Measurements from ENCODE around the gene MEGF10.

Gene MEGF10

GRCh38 chr5:127440831-127441230 lies 150.2 kb downstream of the MEGF10 start:
- H3K4me3 ChIP-seq (ENCODE audit: low read depth, low read length), result no peak overlapping the region
- no peak for TF ChIP-seq CTCF (IDR thresholded peaks at IDR 0.05; ENCODE audit: low read depth, low read length, missing control alignments)
- DNase-seq (ENCODE audit: low read depth), result no peak

GRCh38 chr5:127441799-127442484 lies 151.3 kb downstream of the MEGF10 start:
- DNase-seq (ENCODE audit: low read depth), result no peak
- TF ChIP-seq CTCF (IDR thresholded peaks at IDR 0.05; ENCODE audit: low read depth, low read length, missing control alignments), result no peak
- no peak overlapping the region for H3K4me3 ChIP-seq (ENCODE audit: low read depth, low read length)

GRCh38 chr5:127444171-127444570 lies 153.6 kb downstream of the MEGF10 start:
- no peak for TF ChIP-seq CTCF (IDR thresholded peaks at IDR 0.05; ENCODE audit: low read depth, low read length, missing control alignments)
- DNase-seq (ENCODE audit: low read depth), result no peak
- H3K4me3 ChIP-seq (ENCODE audit: low read depth, low read length), result no peak overlapping the region

GRCh38 chr5:127445328-127445727 lies 154.7 kb downstream of the MEGF10 start:
- TF ChIP-seq CTCF (IDR thresholded peaks at IDR 0.05; ENCODE audit: low read depth, low read length, missing control alignments), result no peak
- DNase-seq (ENCODE audit: low read depth), result no peak

GRCh38 chr5:127446626-127447025 lies 156.0 kb downstream of the MEGF10 start:
- no peak for TF ChIP-seq CTCF (IDR thresholded peaks at IDR 0.05; ENCODE audit: low read depth, low read length, missing control alignments)
- H3K4me3 ChIP-seq (ENCODE audit: low read depth, low read length), result no peak overlapping the region
- no peak for DNase-seq (ENCODE audit: low read depth)

More at GRCh38 chr5:127445328-127445727, 154.7 kb downstream of the MEGF10 start:
- no peak overlapping the region for H3K4me3 ChIP-seq (ENCODE audit: low read depth, low read length)

- no peak overlapping the region for H3K4me3 ChIP-seq (ENCODE audit: low read depth, low read length)
- DNase-seq (ENCODE audit: low read depth), result no peak
- TF ChIP-seq CTCF (IDR thresholded peaks at IDR 0.05; ENCODE audit: low read depth, low read length, missing control alignments), result no peak
Observed at GRCh38 chr5:127447827-127448226, 157.2 kb downstream of the MEGF10 start.

- no peak for TF ChIP-seq CTCF (IDR thresholded peaks at IDR 0.05; ENCODE audit: low read depth, low read length, missing control alignments)
- H3K4me3 ChIP-seq (ENCODE audit: low read depth, low read length), result no peak overlapping the region
- DNase-seq (ENCODE audit: low read depth), result no peak
Observed at GRCh38 chr5:127450046-127450445, 159.4 kb downstream of the MEGF10 start.
